ENCODE data around the gene H6PD.

GRCh38 chr1:9211291-9211811 lies 23.2 kb upstream of the H6PD start:
- TF ChIP-seq, protein P1, sequence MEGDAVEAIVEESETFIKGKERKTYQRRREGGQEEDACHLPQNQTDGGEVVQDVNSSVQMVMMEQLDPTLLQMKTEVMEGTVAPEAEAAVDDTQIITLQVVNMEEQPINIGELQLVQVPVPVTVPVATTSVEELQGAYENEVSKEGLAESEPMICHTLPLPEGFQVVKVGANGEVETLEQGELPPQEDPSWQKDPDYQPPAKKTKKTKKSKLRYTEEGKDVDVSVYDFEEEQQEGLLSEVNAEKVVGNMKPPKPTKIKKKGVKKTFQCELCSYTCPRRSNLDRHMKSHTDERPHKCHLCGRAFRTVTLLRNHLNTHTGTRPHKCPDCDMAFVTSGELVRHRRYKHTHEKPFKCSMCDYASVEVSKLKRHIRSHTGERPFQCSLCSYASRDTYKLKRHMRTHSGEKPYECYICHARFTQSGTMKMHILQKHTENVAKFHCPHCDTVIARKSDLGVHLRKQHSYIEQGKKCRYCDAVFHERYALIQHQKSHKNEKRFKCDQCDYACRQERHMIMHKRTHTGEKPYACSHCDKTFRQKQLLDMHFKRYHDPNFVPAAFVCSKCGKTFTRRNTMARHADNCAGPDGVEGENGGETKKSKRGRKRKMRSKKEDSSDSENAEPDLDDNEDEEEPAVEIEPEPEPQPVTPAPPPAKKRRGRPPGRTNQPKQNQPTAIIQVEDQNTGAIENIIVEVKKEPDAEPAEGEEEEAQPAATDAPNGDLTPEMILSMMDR (IDR thresholded peaks at IDR 0.05 in 4 of 5, conservative IDR thresholded peaks at IDR 0.05 in 1 of 5): no peak
- TF ChIP-seq POLR2A (IDR thresholded peaks at IDR 0.05): no peak

All from gastrocnemius medialis (tissue), 4 donors.